Heart left ventricle (tissue), 16 donors: ENCODE measurements around the gene TNFRSF1B. TPM values are rescaled to one million over a fixed set of nuclear protein-coding genes. Genes with fewer than 3 reads are reported as not detected.

ENCODE experiments used
- ATAC-seq, 4 donors: fragments of 200-7000 bp; cut with Tn5 transposase; one replicate each; pipeline ENCODE4 v1.9.1; 2020 to 2022; ENCODE audit warnings: moderate library complexity in 4 of 4, mild to moderate bottlenecking in 3 of 4, moderate number of reproducible peaks in 1 of 4
- DNase-seq, 5 donors: peaks; one replicate each; pipeline ENCODE4 v3.0.0-alpha.2; 2020
- H3K27ac ChIP-seq, 12 donors: fragments of 200-600 bp; sonication (generic) in 4 of 12; one replicate each; pipeline versions ENCODE4 v1.5.0 to v1.8.0; 2016 to 2022; ENCODE audit warnings: mild to moderate bottlenecking in 2 of 12
- H3K27me3 ChIP-seq, 9 donors: fragments of 200-600 bp; sonication (generic) in 2 of 9; one replicate each; pipeline versions ENCODE4 v1.5.1 to v1.8.0; 2016 to 2022; ENCODE audit warnings: mild to moderate bottlenecking in 3 of 9
- H3K36me3 ChIP-seq, 9 donors: fragments of 200-600 bp; sonication (generic) in 2 of 9; one replicate each; pipeline versions ENCODE4 v1.5.0 to v1.8.0; 2018 to 2022; ENCODE audit warnings: mild to moderate bottlenecking in 2 of 9
- H3K4me1 ChIP-seq, 12 donors: fragments of 200-600 bp; sonication (generic) in 4 of 12; one replicate each; pipeline versions ENCODE4 v1.5.0 to v1.8.0; 2016 to 2022; ENCODE audit warnings: mild to moderate bottlenecking in 3 of 12
- H3K4me3 ChIP-seq, 12 donors: fragments of 200-600 bp; sonication (generic) in 4 of 12; one replicate each; pipeline versions ENCODE4 v1.5.0 to v1.8.0; 2017 to 2022; ENCODE audit warnings: mild to moderate bottlenecking in 9 of 12, moderate library complexity in 4 of 12
- H3K9me3 ChIP-seq, 12 donors: fragments of 200-600 bp; sonication (generic) in 4 of 12; one replicate each; pipeline versions ENCODE4 v1.5.0 to v1.8.0; 2016 to 2022; ENCODE audit warnings: mild to moderate bottlenecking in 1 of 12
- CTCF ChIP-seq, 12 donors: fragments of 200-600 bp; sonication (generic) in 4 of 12; IDR thresholded peaks; one replicate each; pipeline versions ENCODE4 v1.5.0 to v1.8.0; 2018 to 2022; ENCODE audit warnings: antibody characterized with exemption in 12 of 12, mild to moderate bottlenecking in 5 of 12
- POLR2A ChIP-seq, 2 donors: fragments of 450-650 bp; IDR thresholded peaks; one replicate each; pipeline ENCODE4 v1.6.1; 2017; ENCODE audit warnings: antibody characterized with exemption in 2 of 2, mild to moderate bottlenecking in 2 of 2, moderate library complexity in 2 of 2
- WGBS, 4 donors: extraction: QIAGEN DNeasy Blood & Tissue Kit in 2 of 4; methylation state at CpG; one replicate each; pipeline versions ENCODE4 v1.1.5 to v1.1.7; 2013 to 2018; 5-methylcytosine and 5-hydroxymethylcytosine counted together
- intact Hi-C, 10 donors: fragments of 100-400 bp; cut with DNase I; formaldehyde crosslinking; loops; one replicate each; pipeline versions ENCODE4 v1.11.1 to v1.14.2; 2022
- polyA plus RNA-seq, 2 donors: library from polyadenylated mRNA; stranded (reverse); fragments of 200-250 nt; gene quantifications; one replicate each; pipeline ENCODE4 v1.2.3, GENCODE V29; 2013
- total RNA-seq, 9 donors: library from RNA; depleted of rRNA in 2 of 9; stranded (reverse); fragments of >200 nt in 2 of 9; fragmentation: NEBNext Ultra II Directional in 3 of 9; extraction: Animal tissue kit (Norgen Biotek cat#: 25700) in 3 of 9; gene quantifications; one replicate each; pipeline versions ENCODE4 v1.1.0 to v1.2.4, GENCODE V29; 2016 to 2023
- donor health status: ischemic (EF 13 %, LVEDD 7.1; RV severe dilation, severe dysfunction).
- donor health status: healthy with polysubstance abuse.
- donor health status: DM: no; HTN: yes; CAD: no.
- donor health status: DM: no; HTN: no; CAD: no.
- donor health status: ischemic (EF 25% LVEDD 6.9; RV normal size, moderate dysfunction).
- donor health status: ischemic (EF 25% LVEDD 5.7; RV mildly dilated, moderate dysfunction).
- donor health status: healthy.
- donor health status: DM: yes; HTN: yes; CAD: no.
- donor health status: ischemic (EF 35%, LVEDD 5.7; RV mildly dilated, moderate dysfunction).
- donor health status: nonischemic (EF 11% LVEDD 7.7; RV severe dilation, severe dysfunction).
- donor health status: DM: yes; HTN: yes; CAD: no.
- donor health status: PGD.
- donor health status: ischemic (EF 29% LVEDD 5.4; RV normal size, mild dysfunction).
- donor health status: nonischemic (EF 23%, LVEDD 6.1; RV moderate dilation, normal function).

Gene TNFRSF1B
- total and polyA plus RNA-seq, 11 donors, result 8.6 to 71.0 (median 14.9) TPM

- ATAC-seq, result peak in 3 of 4 donors; percentile 11 to 44 (median 18)
- H3K27me3 ChIP-seq, result no peaks in the 10 kb centered on the region
- peak; percentile 82 to 92 (median 87) for DNase-seq
- no peak for TF ChIP-seq CTCF (IDR thresholded peaks at IDR 0.05)
- TF ChIP-seq POLR2A (IDR thresholded peaks at IDR 0.05), result peak in 1 of 2 donors; percentile 12
- H3K27ac ChIP-seq, result peak overlapping the region; percentile 45 to 96 (median 76)
- peaks cover 0 to 21% (median 0%) of the 10 kb centered on the region in 9 donors for H3K36me3 ChIP-seq
- 50 to 57% (median 52%) methylated on average over 8 to 17 of the region's 17 CpGs for WGBS, 4 donors
- peaks cover 14 to 100% (median 70%) of the 10 kb centered on the region in 12 donors for H3K4me1 ChIP-seq
- H3K4me3 ChIP-seq, result peak overlapping the region in 2 of 12 donors; percentile 10 to 23
- H3K9me3 ChIP-seq, result no peaks in the 10 kb centered on the region
- intact Hi-C loops, result no loop called here
Observed at GRCh38 chr1:12174924-12175810, 8.4 kb downstream of the TNFRSF1B start.

- peaks cover 0 to 22% (median 0%) of the 10 kb centered on the region in 9 donors for H3K36me3 ChIP-seq
- ATAC-seq, result no peak
- peak overlapping the region in 9 of 12 donors; percentile 38 to 96 (median 71) for H3K27ac ChIP-seq
- WGBS, 4 donors, result 81 to 86% (median 85%) methylated on average over 6 of the region's 6 CpGs
- peaks cover 14 to 100% (median 71%) of the 10 kb centered on the region in 12 donors for H3K4me1 ChIP-seq
- H3K9me3 ChIP-seq, result no peaks in the 10 kb centered on the region
- H3K4me3 ChIP-seq, result no peak overlapping the region
- intact Hi-C loops, result no loop called here
- H3K27me3 ChIP-seq, result no peaks in the 10 kb centered on the region
- no peak for DNase-seq
- no peak for TF ChIP-seq POLR2A (IDR thresholded peaks at IDR 0.05)
- TF ChIP-seq CTCF (IDR thresholded peaks at IDR 0.05), result no peak
Observed at GRCh38 chr1:12176298-12177118, 9.7 kb downstream of the TNFRSF1B start.

GRCh38 chr1:12177156-12177998 lies 10.6 kb downstream of the TNFRSF1B start:
- peak overlapping the region in 2 of 12 donors; percentile 7 to 35 for H3K4me3 ChIP-seq
- ATAC-seq (no peak), DNase-seq (no peak)
- H3K27me3 ChIP-seq, result no peaks in the 10 kb centered on the region
- peak overlapping the region in 10 of 12 donors; percentile 38 to 96 (median 69) for H3K27ac ChIP-seq
- peaks cover 14 to 100% (median 67%) of the 10 kb centered on the region in 12 donors for H3K4me1 ChIP-seq
- 76 to 84% (median 77%) methylated on average over 17 to 24 of the region's 24 CpGs for WGBS, 4 donors
- intact Hi-C loops, result no loop called here
- no peaks in the 10 kb centered on the region for H3K9me3 ChIP-seq
- H3K36me3 ChIP-seq, result peaks cover 0 to 23% (median 0%) of the 10 kb centered on the region in 9 donors
- TF ChIP-seq CTCF (IDR thresholded peaks at IDR 0.05) (no peak), POLR2A (IDR thresholded peaks at IDR 0.05) (no peak)
